ENCODE measurements around the gene MAP7D1. TPM values are rescaled to one million over a fixed set of nuclear protein-coding genes. Genes with fewer than 3 reads are reported as not detected.

MAP7D1 gene
- total and polyA plus RNA-seq, 2 of the 13 experiments (the other 11 are each of a cell fraction or from before 2014, with no cell fraction given): 5.6 to 7.2 TPM

- TF ChIP-seq ZNF800 (CRISPR knock-in tag; IDR thresholded peaks at IDR 0.05): peak; percentile 39; the same call in 1 of the 2 replicates
- no peak for TF ChIP-seq ZNF253 (CRISPR knock-in tag; IDR thresholded peaks at IDR 0.05; ENCODE audit: borderline replicate concordance)
- no peak for TF ChIP-seq ZNF343 (CRISPR knock-in tag; IDR thresholded peaks at IDR 0.05)
- TF ChIP-seq ETV6 (CRISPR knock-in tag; conservative IDR thresholded peaks at IDR 0.05): no peak
- no peak for TF ChIP-seq NFATC3 (CRISPR knock-in tag; IDR thresholded peaks at IDR 0.05)
- TF ChIP-seq KAT8 (CRISPR knock-in tag; IDR thresholded peaks at IDR 0.05): 0 out of 2 replicates have a peak, but pooled peaks have one; percentile 46
- TF ChIP-seq SOX6 (IDR thresholded peaks at IDR 0.05): no peak
- TF ChIP-seq SOX6 (CRISPR knock-in tag; IDR thresholded peaks at IDR 0.05): peak; percentile 62; the same call in 1 of the 2 replicates
- no peak for TF ChIP-seq NR3C1 (CRISPR knock-in tag; IDR thresholded peaks at IDR 0.05)
- TF ChIP-seq HMGXB3 (CRISPR knock-in tag; IDR thresholded peaks at IDR 0.05; ENCODE audit: borderline replicate concordance): no peak
- TF ChIP-seq NR2F6 (IDR thresholded peaks at IDR 0.05): no peak
- peak; percentile 66; the same call in 1 of the 2 replicates for TF ChIP-seq NR2F6 (CRISPR knock-in tag; IDR thresholded peaks at IDR 0.05)
- no peak for TF ChIP-seq GPBP1L1 (CRISPR knock-in tag; IDR thresholded peaks at IDR 0.05)
- TF ChIP-seq ZNF713 (CRISPR knock-in tag; IDR thresholded peaks at IDR 0.05): peak; percentile 70; the same call in 1 of the 2 replicates
- peak; percentile 65 for TF ChIP-seq GATAD2A (CRISPR knock-in tag; IDR thresholded peaks at IDR 0.05)
- TF ChIP-seq ZNF550 (CRISPR knock-in tag; IDR thresholded peaks at IDR 0.05; ENCODE audit: borderline replicate concordance): 0 out of 2 replicates have a peak, but pooled peaks have one; percentile 78
- peak; percentile 71; the same call in 1 of the 2 replicates for TF ChIP-seq HIVEP1 (CRISPR knock-in tag; IDR thresholded peaks at IDR 0.05)
- TF ChIP-seq MTF1 (CRISPR knock-in tag; IDR thresholded peaks at IDR 0.05): no peak
- no peak for TF ChIP-seq POLR2AphosphoS5 (IDR thresholded peaks at IDR 0.05; ENCODE audit: low read depth, low read length)
- 0 out of 2 replicates have a peak, but pooled peaks have one; percentile 29 for TF ChIP-seq ZNF362 (CRISPR knock-in tag; IDR thresholded peaks at IDR 0.05; ENCODE audit: borderline replicate concordance)
- no peak for TF ChIP-seq ATF5 (CRISPR knock-in tag; IDR thresholded peaks at IDR 0.05; ENCODE audit: low read depth)
Measured at GRCh38 chr1:36187800-36188593, 32.0 kb downstream of the MAP7D1 start (continued).
